WTC11 (cell line): ENCODE results near the gene GIPC2.

ENCODE experiments used
- CTCF ChIP-seq: fragments of 200-600 bp; IDR thresholded peaks from 2 replicates; pipeline ENCODE4 v1.8.0; 2022; ENCODE audit warnings: antibody characterized with exemption
- NFYB ChIP-seq: sonication (generic); formaldehyde crosslinking; conservative IDR thresholded peaks from 2 replicates; pipeline ENCODE4 v1.8.0; 2022; ENCODE audit warnings: low read depth, missing genetic modification reagents
- USF2 ChIP-seq: sonication (generic); formaldehyde crosslinking; IDR thresholded peaks from 2 replicates; pipeline ENCODE4 v1.8.1; 2023; ENCODE audit warnings: mild to moderate bottlenecking, missing genetic modification reagents, moderate library complexity

DNA sequence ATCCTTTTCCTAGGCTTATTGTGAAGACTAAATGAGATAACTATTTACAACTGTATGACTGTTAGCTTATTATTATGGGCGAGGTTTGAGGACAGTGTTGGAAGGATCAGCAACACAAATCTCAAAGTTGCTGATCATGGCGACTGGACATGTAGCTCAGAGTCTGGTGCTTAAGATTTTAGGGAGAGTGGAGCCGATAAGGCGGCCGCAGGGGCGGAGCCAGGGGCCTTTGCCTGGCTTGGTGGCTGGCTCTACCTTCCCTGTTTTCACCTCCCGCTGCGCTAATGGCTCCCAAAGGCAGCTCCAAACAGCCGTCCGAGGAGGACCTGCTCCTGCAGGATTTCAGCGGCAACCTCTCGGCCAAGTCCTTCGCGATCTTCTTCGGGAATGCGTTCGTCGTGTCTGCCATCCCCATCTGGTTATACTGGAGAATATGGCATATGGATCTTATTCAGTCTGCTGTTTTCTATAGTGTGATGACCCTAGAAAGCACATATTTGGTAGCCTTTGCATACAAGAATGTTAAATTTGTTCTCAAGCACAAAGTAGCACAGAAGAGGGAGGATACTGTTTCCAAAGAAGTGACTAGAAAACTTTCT, 45.5 kb downstream of the GIPC2 start:
- TF ChIP-seq CTCF (no peak), NFYB (CRISPR knock-in tag) (no peak), USF2 (no peak)
